Stimulated activated CD4-positive, alpha-beta T cell treated with anti-CD3 and anti-CD28 coated beads, TNF-alpha, amount 100 ng/mL, for 1 hour (primary cell): ENCODE results near the gene ACAD11.

Source experiments
- DNase-seq, 3 donors: peaks; one replicate each; pipeline ENCODE4 v3.0.0-alpha.2; 2020; ENCODE audit warnings: low read depth in 3 of 3, low spot score in 1 of 3

ACAD11 gene

GRCh38 chr3:132555306-132556035, 104.1 kb downstream of the ACAD11 start:
- no peak for DNase-seq

GRCh38 chr3:132554437-132554836, 105.2 kb downstream of the ACAD11 start:
- no peak for DNase-seq

DNA sequence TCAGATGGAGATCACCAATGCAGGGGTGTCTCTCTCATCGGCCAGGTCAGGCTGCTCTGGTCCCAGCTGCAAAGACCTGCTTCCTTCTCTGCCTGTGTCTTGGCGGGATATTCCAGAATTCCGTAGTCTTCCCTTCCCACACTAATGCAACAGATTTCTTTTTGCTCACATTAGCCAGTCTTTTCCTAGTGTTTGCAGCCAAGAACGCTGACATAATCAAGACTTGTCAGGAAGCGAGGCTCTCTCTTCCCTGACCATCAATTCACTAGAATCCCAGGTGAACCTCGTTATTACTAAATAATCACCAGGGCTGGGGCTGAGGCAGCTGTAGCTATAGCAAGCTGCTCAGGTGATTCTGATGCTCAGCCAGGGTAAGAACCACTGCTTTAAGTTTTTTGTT, 105.8 kb downstream of the ACAD11 start:
- no peak for DNase-seq

DNA sequence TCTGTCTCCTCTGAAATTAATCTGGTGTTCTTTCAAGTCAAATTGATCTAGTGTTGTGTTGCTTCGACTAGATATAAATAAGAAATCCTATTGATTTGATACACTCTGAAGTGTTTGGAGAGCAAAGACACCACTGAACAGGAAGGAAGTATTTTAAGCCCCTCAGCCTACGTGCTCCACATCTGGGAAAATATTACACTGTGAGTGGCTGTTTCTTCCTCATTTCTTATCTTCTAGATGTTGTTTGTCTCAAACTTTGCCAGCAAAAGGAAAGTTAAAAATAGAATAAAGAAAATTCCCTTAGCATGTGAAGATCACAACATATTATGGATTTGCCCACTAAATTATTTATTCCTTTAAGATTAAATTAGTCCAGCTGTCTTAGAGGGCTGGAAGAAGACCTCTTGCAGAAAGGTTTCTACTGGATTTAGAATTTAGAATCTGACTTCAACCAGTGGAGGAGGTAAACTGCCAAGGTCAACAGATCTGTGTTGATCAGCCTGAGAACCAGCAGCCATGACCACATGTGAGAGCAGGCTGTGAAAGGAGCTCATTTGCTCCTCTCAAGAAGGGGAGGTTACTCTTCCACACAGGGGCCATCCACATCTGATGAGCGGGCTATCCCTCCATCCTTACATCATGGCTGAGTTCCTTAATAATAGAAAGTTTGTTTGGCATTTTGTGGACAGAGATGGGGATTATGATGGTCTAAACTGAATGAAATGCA, 108.9 kb downstream of the ACAD11 start:
- no peak for DNase-seq

GRCh38 chr3:132549890-132550578, 109.6 kb downstream of the ACAD11 start:
- no peak for DNase-seq

- DNase-seq = no peak
Measured at GRCh38 chr3:132549169-132549568, 110.4 kb downstream of the ACAD11 start.

- no peak for DNase-seq
Measured at GRCh38 chr3:132545471-132545870, 114.1 kb downstream of the ACAD11 start.

- DNase-seq = no peak
Measured at GRCh38 chr3:132544130-132544529, 115.5 kb downstream of the ACAD11 start.

DNA sequence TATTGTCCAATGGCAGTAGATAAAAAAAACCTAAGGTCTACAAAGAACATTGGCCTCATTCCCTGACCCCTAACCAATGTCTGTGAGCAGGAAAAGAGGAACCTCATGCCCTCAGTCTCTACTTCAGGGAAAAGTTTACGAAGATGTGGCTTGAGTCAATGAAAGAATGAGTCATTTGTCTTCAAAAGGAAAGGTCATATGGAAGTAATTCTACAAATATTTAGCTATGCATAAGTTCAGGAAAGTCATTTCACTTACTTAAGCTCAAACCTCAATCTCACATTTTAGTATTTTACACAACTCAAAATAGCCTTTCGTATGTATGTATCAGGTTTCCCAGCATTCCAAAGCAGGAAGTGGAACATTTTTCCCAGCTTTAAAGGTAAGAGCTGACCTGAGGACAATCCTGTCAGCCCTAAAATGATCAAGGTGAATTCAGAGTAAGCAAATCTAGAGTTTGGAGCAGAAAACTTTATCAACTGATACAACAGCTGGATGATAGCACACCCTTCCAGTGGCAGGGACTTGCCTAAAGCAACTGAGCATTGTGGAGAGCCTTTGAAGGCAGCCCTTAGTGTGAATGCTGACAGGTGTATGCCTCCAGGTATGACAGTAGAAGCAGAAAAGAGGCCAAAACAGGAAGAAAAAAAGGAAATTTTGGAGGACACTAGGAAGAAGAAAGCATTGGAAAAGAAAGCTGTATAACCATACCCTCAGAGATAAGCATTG, 116.4 kb downstream of the ACAD11 start:
- no peak for DNase-seq

DNA sequence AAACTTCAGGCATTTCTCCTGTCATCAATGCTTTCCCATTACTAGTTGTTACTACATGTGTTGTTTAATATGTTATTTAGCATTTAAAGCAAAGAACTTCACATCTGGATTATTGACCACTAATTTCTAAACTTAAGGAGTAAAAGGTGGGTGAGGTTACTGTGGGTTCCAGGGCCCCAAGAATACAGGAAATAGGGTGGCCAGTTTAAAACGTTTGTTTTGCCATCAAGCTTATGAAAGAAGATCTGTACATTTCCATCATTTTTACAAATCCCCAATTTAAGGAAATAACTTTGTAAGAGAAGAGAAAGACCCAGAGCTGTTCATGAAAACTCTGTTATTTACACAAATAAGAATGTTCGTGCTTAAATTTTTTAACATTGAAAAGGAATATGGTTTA, 117.0 kb downstream of the ACAD11 start:
- no peak for DNase-seq

- DNase-seq = no peak
Measured at GRCh38 chr3:132539681-132540080, 119.9 kb downstream of the ACAD11 start.

DNA sequence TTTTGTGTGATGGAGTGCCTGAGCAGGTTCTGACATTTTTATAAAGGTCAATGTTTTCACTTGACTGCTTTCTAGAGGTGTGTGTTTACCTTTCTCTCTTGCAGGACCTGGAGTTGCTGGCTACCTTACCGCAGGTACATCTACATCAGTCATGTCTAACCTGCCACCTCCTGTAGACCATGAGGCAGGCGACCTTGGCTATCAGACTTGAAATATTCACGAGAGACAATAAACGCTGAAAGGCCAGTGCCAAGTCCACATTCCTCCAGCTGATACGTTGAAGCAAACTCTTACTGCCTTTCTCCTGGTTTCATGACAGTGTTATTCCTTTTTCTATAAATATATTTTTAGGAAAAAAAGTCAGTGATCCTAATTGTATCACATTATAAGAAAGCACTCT, 121.5 kb downstream of the ACAD11 start:
- no peak for DNase-seq

- DNase-seq = no peak
Measured at GRCh38 chr3:132537297-132537696, 122.3 kb downstream of the ACAD11 start.

DNA sequence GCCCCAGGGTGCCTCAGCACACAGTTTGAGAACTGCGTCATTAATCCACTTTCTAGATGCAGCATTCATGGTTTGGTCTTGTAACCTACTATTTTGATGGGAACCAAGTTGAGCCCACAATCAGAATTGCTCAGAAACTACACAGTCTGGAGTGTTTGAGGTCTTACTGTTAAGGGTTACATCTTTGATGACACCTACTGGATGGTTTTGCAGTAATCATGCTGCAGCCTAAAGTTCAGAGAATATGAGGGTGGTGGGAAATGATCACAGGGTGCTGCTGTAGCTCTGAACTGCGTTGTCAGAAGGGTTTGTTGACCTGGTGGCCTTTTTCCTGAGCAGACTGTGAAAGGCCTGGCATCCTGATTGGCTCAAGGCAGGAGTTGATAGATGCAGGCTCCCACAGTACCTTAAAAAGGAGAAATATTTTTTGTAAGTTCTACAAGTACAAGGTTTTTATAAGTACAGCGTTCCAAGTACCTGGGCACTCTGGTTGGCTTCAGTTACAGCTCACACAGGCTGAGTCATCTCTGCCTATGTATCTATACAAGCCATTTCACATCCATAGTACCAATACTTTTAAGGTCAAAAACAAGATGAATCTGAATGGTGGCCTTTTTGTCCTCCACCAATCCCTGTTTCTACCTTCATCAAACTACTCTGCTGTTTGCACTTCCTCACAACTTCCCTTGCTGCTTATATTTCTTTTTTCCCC, 123.0 kb downstream of the ACAD11 start:
- DNase-seq = no peak

DNA sequence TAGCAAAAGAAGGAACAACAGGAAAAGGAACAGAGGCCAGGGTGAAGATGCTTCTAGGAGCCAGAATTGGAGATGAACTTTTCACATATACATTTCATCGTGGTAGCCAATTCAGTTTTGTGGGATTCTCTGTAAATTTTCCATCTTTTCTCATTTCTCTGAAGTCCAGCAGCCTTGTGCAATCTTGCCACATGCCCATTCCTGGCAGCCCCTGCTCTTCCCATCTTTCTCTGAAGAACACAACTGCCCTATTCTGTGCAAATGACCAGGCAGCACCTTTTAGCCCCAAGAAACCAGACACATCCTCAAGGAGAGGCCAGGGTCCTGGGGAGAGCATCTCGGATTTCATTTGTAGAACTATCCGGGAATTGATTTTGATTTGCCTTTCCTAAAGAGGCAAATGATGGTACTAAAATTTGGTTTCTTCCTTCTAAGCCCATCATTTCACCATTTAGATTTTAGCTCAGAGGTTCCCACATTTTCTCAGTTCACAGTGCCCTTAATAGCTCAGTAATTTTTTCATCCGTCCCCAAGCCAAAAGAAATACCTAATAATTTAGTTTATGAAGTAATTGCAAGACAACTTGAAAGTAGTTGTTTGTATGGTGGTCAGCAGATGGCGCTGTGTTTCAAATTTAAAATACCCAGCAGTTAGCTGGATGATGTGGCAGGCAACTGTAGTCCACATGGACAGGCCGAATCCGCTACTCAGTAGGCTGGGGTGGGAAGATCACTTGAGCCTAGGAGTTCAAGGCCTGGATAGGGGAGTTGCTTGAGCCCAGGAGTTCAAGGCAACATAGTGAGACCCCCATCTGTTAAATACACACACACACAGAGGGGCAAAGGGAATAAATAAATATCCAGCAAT, 123.8 kb downstream of the ACAD11 start:
- DNase-seq = peak; percentile 5 to 14 (median 5)

DNA sequence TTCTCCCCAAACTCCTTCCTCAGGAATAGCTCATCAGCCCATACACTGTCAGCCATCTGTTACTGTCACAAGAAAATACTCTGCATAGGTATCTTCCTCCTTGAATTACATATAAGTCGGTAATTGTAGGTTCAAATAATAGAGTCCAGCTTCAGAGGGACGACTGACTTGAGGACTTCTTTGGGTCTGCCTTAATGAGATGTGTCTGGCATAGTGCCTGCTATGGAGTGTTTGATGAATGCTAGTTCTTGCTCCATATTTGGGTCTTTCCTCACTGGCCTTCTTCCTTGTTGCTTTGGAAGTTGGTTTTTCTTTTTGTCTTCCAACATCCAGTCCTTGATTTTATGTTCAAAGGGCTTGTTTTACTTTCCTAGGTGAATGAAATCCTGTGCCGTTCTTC, 129.0 kb downstream of the ACAD11 start:
- no peak for DNase-seq

DNA sequence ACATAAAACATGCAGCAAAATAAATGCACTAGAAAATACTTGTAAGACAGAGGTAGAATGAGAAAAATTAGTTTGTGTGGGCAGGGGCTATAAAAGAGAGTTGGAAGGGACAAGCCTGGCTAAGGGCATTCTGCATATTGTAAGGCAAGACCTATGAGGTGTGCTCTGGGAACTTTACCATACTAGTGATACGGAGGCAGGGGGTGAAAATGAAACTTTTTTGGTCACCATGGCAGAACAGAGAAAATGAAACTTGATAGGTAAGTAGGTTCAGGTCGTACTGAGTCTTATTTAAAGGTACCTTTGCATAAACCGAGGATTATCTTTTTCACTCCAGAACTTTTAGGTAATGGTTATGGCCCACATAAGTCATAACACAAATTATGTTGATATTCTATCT, 137.3 kb downstream of the ACAD11 start:
- no peak for DNase-seq

DNA sequence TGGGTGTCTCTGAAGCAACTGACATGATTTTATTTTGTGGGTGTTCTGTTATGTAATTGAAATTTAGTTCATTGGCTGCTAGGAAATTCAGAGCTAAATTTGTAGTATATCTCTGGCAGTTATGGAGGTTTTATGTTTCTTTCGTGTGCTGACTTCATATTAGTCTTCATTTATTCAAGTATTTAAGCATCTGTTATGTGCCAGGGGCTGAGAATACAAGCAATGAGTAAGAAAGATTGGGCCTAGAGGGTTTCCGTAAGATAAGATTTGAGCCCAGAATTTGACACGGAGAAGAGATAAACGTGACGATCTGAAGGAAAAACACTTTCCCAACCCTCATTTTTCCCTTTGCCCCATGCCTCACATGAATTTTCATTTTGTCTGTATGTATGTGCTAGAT, 137.7 kb downstream of the ACAD11 start:
- DNase-seq = no peak

- no peak for DNase-seq
Measured at GRCh38 chr3:132519914-132520313, 139.7 kb downstream of the ACAD11 start.

- no peak for DNase-seq
Measured at GRCh38 chr3:132517311-132517710, 142.3 kb downstream of the ACAD11 start.
